Liver (tissue), 3 donors: Measurements from ENCODE around the gene TENM3.

Experiments
- FOXA1 ChIP-seq: IDR thresholded peaks from 2 replicates; pipeline ENCODE4 v1.6.1; 2016; ENCODE audit warnings: antibody characterized with exemption
- GABPA ChIP-seq, 2 donors: IDR thresholded peaks in 1 of 2; conservative IDR thresholded peaks in 1 of 2; 2 replicates each; pipeline ENCODE4 v1.6.1; 2016; ENCODE audit warnings: antibody characterized with exemption in 2 of 2, mild to moderate bottlenecking in 1 of 2, moderate library complexity in 1 of 2
- HNF4G ChIP-seq: IDR thresholded peaks from 2 replicates; pipeline ENCODE4 v1.6.1; 2016; ENCODE audit warnings: antibody characterized with exemption
- JUND ChIP-seq, 2 donors: IDR thresholded peaks; 2 replicates each; pipeline ENCODE4 v1.6.1; 2016; ENCODE audit warnings: antibody characterized with exemption in 2 of 2
- MAX ChIP-seq: IDR thresholded peaks from 2 replicates; pipeline ENCODE4 v1.6.1; 2016; ENCODE audit warnings: antibody characterized with exemption
- RAD21 ChIP-seq, 2 donors: IDR thresholded peaks; 2 replicates each; pipeline ENCODE4 v1.6.1; 2016; ENCODE audit warnings: antibody characterized with exemption in 2 of 2, mild to moderate bottlenecking in 2 of 2
- SP1 ChIP-seq: IDR thresholded peaks from 2 replicates; pipeline ENCODE4 v1.6.1; 2018; ENCODE audit warnings: antibody characterized with exemption, mild to moderate bottlenecking
- TAF1 ChIP-seq: conservative IDR thresholded peaks from 2 replicates; pipeline ENCODE4 v1.6.1; 2016; ENCODE audit warnings: antibody characterized with exemption, mild to moderate bottlenecking
- TF ChIP-seq, protein P1 (sequence below): fragments of 150-350 bp; IDR thresholded peaks from 2 replicates; pipeline ENCODE4 v1.5.1; 2017; ENCODE audit warnings: improper control_type of control experiment, low read depth, low read length; ENCODE audit not compliant: missing input control
- TF ChIP-seq, protein P2 (sequence below): IDR thresholded peaks from 2 replicates; pipeline ENCODE4 v1.6.1; 2016; ENCODE audit warnings: antibody characterized with exemption, mild to moderate bottlenecking
- TF ChIP-seq, protein P3 (sequence below): IDR thresholded peaks from 2 replicates; pipeline ENCODE4 v1.6.1; 2016; ENCODE audit warnings: antibody characterized with exemption
- donor health status: healthy.
- donor health status: healthy.

DNA sequence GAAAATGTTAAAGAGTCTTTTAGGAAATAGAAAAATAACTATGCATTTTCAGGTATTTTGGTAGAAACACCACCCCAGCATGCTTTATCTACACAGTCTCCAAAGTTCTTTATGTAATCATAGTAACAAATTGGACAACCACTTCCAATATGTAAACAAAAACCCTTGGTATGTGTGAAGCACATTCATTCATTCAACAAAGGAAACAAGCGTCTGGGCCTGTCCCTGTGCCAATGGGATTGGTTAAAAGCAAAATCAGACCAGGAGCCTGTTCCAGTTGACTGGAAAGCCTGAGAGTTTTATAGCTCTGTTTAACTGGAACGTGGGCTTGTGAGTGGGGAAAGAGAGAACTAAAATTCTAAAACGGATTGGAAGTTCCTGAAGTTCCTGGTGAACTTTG, 41.3 kb upstream of the TENM3 start:
- TF ChIP-seq, protein P1, sequence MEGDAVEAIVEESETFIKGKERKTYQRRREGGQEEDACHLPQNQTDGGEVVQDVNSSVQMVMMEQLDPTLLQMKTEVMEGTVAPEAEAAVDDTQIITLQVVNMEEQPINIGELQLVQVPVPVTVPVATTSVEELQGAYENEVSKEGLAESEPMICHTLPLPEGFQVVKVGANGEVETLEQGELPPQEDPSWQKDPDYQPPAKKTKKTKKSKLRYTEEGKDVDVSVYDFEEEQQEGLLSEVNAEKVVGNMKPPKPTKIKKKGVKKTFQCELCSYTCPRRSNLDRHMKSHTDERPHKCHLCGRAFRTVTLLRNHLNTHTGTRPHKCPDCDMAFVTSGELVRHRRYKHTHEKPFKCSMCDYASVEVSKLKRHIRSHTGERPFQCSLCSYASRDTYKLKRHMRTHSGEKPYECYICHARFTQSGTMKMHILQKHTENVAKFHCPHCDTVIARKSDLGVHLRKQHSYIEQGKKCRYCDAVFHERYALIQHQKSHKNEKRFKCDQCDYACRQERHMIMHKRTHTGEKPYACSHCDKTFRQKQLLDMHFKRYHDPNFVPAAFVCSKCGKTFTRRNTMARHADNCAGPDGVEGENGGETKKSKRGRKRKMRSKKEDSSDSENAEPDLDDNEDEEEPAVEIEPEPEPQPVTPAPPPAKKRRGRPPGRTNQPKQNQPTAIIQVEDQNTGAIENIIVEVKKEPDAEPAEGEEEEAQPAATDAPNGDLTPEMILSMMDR, result no peak
- TF ChIP-seq GABPA (IDR thresholded peaks at IDR 0.05 in 1 of 2, conservative IDR thresholded peaks at IDR 0.05 in 1 of 2) (no peak), FOXA1 (no peak), TAF1 (no peak), JUND (IDR thresholded peaks at IDR 0.05) (no peak), RAD21 (IDR thresholded peaks at IDR 0.05) (no peak), HNF4G (no peak), SP1 (no peak), MAX (no peak)
- TF ChIP-seq, protein P2, sequence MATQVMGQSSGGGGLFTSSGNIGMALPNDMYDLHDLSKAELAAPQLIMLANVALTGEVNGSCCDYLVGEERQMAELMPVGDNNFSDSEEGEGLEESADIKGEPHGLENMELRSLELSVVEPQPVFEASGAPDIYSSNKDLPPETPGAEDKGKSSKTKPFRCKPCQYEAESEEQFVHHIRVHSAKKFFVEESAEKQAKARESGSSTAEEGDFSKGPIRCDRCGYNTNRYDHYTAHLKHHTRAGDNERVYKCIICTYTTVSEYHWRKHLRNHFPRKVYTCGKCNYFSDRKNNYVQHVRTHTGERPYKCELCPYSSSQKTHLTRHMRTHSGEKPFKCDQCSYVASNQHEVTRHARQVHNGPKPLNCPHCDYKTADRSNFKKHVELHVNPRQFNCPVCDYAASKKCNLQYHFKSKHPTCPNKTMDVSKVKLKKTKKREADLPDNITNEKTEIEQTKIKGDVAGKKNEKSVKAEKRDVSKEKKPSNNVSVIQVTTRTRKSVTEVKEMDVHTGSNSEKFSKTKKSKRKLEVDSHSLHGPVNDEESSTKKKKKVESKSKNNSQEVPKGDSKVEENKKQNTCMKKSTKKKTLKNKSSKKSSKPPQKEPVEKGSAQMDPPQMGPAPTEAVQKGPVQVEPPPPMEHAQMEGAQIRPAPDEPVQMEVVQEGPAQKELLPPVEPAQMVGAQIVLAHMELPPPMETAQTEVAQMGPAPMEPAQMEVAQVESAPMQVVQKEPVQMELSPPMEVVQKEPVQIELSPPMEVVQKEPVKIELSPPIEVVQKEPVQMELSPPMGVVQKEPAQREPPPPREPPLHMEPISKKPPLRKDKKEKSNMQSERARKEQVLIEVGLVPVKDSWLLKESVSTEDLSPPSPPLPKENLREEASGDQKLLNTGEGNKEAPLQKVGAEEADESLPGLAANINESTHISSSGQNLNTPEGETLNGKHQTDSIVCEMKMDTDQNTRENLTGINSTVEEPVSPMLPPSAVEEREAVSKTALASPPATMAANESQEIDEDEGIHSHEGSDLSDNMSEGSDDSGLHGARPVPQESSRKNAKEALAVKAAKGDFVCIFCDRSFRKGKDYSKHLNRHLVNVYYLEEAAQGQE, result no peak
- TF ChIP-seq, protein P3, sequence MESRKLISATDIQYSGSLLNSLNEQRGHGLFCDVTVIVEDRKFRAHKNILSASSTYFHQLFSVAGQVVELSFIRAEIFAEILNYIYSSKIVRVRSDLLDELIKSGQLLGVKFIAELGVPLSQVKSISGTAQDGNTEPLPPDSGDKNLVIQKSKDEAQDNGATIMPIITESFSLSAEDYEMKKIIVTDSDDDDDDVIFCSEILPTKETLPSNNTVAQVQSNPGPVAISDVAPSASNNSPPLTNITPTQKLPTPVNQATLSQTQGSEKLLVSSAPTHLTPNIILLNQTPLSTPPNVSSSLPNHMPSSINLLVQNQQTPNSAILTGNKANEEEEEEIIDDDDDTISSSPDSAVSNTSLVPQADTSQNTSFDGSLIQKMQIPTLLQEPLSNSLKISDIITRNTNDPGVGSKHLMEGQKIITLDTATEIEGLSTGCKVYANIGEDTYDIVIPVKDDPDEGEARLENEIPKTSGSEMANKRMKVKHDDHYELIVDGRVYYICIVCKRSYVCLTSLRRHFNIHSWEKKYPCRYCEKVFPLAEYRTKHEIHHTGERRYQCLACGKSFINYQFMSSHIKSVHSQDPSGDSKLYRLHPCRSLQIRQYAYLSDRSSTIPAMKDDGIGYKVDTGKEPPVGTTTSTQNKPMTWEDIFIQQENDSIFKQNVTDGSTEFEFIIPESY, result no peak
